Measurements from ENCODE around the gene CACNG7. TPM values are rescaled to one million over a fixed set of nuclear protein-coding genes. Genes with fewer than 3 reads are reported as not detected.

Gene CACNG7
- total RNA-seq, 1 experiment from 2014 or later = 22.7 TPM

DNA sequence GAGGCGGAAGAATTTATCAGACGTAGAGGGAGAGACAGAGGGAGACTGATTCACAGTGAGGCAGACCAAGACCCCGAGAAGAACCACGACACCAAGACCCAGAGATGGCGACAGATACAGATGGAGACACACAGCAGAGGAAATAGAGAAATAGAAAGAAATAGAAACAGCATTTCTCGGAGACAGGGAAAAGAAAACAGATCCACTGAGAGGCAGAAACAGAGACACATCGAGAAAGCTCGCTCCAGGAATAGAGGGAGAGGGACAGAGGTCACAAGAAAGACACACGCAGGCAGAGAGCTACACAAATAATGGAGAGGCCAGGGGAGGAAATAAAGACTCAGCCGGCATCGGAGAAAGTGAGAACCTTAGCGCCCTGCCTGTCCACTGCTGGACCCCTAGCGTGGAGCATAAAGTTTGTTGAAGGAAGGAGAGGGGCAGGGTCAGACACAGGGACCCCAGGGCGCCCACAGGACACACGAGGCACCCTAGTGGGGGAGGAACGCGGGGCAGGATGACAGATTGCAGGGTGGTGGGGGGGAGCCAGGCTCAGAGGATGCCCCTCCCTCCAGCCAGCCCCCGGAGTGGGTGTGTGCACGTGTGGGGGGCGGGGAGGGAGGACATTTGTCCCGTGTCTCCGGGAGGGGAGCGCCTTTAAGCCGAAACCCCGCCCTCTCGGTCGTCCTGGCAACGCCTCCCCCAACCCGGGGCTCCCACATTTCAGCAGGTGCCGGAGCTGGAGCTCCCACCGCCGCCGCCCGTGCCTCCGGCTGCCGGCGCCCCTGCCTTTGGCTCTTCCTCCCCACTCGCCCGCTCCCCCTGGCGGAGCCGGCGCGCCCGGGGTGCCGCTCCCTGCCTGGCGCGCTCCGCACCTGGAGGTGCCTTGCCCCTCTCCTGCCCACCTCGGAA lies 27.3 kb upstream of the CACNG7 start, which contains the start of gene PRKCG:
Gene PRKCG (plus strand): TSS at position 716 of the 909 bp plus-strand sequence. CDS start 298 bp downstream, outside the sequence.
- Histone ChIP-seq H3K23ac (ENCODE audit: insufficient read length, low read depth, low read length) (no peak within 1 kb of the TSS), H3K4ac (ENCODE audit: low read depth, low read length) (no peak within 1 kb of the TSS), H4K91ac (ENCODE audit: insufficient read length, low read depth, low read length) (no peak within 1 kb of the TSS), H3K4me1 (ENCODE audit: insufficient read depth, low read length) (no peaks in the 10 kb centered on the region; the same call in 1 of the 2 replicates), H3K9ac (ENCODE audit: extremely low read depth, insufficient read length, low read length) (peak within 1 kb of the TSS; percentile 21), H3K27ac (ENCODE audit: insufficient read length, low read depth, low read length) (no peak within 1 kb of the TSS), H2BK15ac (ENCODE audit: low read depth, low read length) (no peak within 1 kb of the TSS), H3T11ph (ENCODE audit: low read length) (no peak within 1 kb of the TSS), H3K18ac (ENCODE audit: insufficient read length, low read depth, low read length) (peak within 1 kb of the TSS; percentile 37), H2BK20ac (ENCODE audit: low read depth, low read length, poor library complexity, severe bottlenecking) (no peak within 1 kb of the TSS), H4K20me1 (ENCODE audit: control insufficient read depth, insufficient read depth, insufficient read length) (no peaks in the 10 kb centered on the region), H3K79me1 (ENCODE audit: insufficient read depth, low read depth, low read length, poor library complexity, severe bottlenecking) (no peaks in the 10 kb centered on the region), H3K4me2 (ENCODE audit: insufficient read depth, insufficient read length, low read length) (peak within 1 kb of the TSS; percentile 81), H3K14ac (ENCODE audit: insufficient read depth, low read length) (peak within 1 kb of the TSS; percentile 63; the same call in 1 of the 2 replicates), H3K27me3 (ENCODE audit: insufficient read depth, low read length) (no peaks in the 10 kb centered on the region), H4K5ac (ENCODE audit: insufficient read length, low read depth, low read length) (no peak within 1 kb of the TSS), H3K79me2 (ENCODE audit: insufficient read depth, low read length) (no peaks in the 10 kb centered on the region), H3K56ac (ENCODE audit: insufficient read length, low read depth, low read length) (no peak within 1 kb of the TSS), H2BK120ac (ENCODE audit: low read depth, low read length, poor library complexity, severe bottlenecking) (peak within 1 kb of the TSS; percentile 51), H2AK5ac (ENCODE audit: insufficient read length, low read length) (no peak within 1 kb of the TSS), H3K23me2 (ENCODE audit: insufficient read length, low read depth, low read length, poor library complexity, severe bottlenecking) (peaks cover 37% of the 10 kb centered on the region), H2BK12ac (ENCODE audit: insufficient read length, low read depth, low read length) (peak within 1 kb of the TSS; percentile 16), H4K8ac (replicated peaks; ENCODE audit: insufficient read length, low read depth, low read length) (no peak within 1 kb of the TSS), H2BK5ac (ENCODE audit: insufficient read length, low read length) (no peak within 1 kb of the TSS), H3K9me3 (ENCODE audit: control insufficient read depth, low read depth, low read length) (no peaks in the 10 kb centered on the region), H2AFZ (ENCODE audit: low read length) (no peak within 1 kb of the TSS)
- H3K36me3 Mint-ChIP-seq (ENCODE audit: insufficient read depth in 1 of 3, low read depth in 3 of 3) = peaks cover 0 to 2% (median 0%) of the 10 kb centered on the region in 3 experiments; a peak in 3 of 7 replicates
- DNase-seq = peak; percentile 77
- no CpG with 5 or more reads among the region's 49 CpGs for WGBS (ENCODE audit: extremely low coverage, insufficient read length, low lambda C conversion rate)
- peaks cover 23% of the 10 kb centered on the region for H3K27me3 Mint-ChIP-seq (ENCODE audit: low read depth)
- H3K9me3 Mint-ChIP-seq = no peaks in the 10 kb centered on the region
- H3K4me1 Mint-ChIP-seq = peaks cover 24 to 29% of the 10 kb centered on the region in 2 experiments
- TF ChIP-seq, protein P1, sequence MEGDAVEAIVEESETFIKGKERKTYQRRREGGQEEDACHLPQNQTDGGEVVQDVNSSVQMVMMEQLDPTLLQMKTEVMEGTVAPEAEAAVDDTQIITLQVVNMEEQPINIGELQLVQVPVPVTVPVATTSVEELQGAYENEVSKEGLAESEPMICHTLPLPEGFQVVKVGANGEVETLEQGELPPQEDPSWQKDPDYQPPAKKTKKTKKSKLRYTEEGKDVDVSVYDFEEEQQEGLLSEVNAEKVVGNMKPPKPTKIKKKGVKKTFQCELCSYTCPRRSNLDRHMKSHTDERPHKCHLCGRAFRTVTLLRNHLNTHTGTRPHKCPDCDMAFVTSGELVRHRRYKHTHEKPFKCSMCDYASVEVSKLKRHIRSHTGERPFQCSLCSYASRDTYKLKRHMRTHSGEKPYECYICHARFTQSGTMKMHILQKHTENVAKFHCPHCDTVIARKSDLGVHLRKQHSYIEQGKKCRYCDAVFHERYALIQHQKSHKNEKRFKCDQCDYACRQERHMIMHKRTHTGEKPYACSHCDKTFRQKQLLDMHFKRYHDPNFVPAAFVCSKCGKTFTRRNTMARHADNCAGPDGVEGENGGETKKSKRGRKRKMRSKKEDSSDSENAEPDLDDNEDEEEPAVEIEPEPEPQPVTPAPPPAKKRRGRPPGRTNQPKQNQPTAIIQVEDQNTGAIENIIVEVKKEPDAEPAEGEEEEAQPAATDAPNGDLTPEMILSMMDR (conservative IDR thresholded peaks at IDR 0.05) = peak; percentile 52
- no peak within 1 kb of the TSS for H3K27ac Mint-ChIP-seq
- no peak within 1 kb of the TSS; a peak in 1 of 5 replicates for H3K4me3 Mint-ChIP-seq
